ENCODE measurements around the gene CPAMD8.
"Not testable (repeated sequence)": the region's sequence is repeated elsewhere in the genome, so short reads cannot be mapped to it uniquely, and the experiment has no call there.

Gene CPAMD8

GRCh38 chr19:17001603-17002183 lies 24.9 kb downstream of the CPAMD8 start:
- peak; percentile 4 to 56 for DNase-seq (ENCODE audit: low read depth in 2 of 2)

DNA sequence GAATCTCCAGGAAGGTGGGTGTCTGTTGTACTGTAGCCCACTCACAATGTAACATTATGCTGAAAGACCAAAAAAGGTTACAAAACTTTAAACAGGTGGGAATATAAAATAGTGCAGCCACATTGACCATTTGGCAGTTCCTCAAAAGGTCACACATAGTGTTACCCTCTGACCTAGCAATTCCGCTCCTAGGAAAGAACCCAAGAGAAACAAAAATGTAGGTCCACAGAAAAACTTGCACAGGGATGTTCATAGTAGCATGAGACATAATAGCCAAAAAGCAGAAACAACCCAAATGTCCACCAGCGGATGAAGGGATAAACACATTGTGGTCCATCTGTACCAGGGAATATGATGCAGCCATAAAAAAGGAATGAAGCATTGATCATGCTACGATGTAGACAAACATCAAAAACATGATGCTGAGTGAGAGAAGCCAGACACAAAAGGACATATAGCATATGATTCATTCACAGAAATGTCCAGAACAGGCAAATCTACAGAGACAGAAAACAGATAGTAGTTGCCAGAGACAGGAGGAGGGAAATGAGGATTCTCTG lies 27.9 kb downstream of the CPAMD8 start:
- no peak for DNase-seq (ENCODE audit: low read depth in 2 of 2)

DNA sequence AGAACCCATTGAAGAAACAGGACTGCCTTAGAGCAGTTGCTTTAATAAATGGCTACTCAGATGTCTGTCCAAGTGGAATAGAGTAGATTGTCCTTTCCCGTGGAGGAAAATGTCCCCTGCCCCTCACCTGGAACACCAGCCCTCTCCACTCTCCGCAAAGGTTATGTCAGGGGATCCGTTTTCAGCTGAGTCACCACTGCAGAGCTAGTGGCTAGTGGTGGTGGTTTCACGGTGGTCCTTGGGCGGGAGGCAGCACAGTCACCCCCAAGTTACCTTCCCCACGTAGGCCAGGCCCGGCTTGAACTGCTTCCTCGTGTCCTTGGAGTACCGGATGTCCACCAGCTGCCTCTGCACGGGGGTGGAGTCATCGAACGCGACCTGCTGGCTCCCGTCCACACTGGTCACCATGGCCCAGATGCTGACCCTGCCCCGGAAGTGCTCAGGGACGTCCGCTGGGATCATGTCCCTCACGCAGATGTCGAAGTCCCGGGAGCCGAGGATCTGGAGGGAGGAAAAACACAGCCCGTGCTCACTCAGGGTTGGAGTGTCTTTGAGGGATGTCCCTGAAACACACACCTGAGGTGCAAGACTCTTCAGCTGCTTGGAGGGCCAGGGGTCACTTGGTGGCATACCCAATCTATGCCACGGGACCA lies 29.6 kb downstream of the CPAMD8 start:
- not testable (repeated sequence) for DNase-seq (ENCODE audit: low read depth in 2 of 2)

GRCh38 chr19:16988661-16989060 lies 37.9 kb downstream of the CPAMD8 start:
- DNase-seq (ENCODE audit: low read depth in 2 of 2) = no peak

DNA sequence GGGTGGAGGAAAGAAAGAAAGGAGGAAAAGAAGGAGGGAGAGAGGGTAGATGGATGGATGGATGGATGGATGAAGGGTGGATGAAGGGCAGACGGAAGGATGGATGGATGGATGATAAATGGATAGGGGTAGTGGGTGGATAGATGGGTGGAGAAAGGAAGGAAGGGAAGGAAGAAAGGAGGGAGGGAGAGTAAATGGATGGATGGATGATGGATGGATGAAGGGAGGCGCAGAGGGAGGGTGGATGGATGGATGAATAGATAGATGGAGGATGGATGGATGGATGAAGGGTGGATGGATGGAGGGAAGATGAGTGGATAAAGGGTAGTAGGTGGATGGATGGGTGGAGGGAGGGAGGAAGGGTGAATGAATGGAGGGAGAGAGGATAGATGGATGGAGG lies 41.2 kb downstream of the CPAMD8 start:
- no peak for DNase-seq (ENCODE audit: low read depth in 2 of 2)

DNA sequence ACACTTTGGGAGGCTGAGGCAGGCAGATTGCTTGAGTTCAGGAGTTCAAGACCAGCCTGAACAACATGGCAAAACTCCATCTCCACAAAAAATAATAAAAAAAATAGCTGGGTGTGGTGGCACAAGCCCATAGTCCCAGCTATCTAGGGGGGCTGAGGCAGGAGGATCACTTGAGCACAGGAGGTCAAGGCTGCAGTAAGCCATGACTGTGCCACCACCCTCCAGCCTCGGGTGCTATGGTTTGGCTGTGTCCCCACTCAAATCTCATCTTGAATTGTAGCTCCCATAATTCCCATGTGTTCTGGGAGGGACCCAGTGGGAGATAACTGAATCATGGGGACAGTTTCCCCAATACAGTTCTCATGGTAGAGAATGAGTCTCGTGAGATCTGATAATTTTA lies 44.0 kb downstream of the CPAMD8 start:
- DNase-seq (ENCODE audit: low read depth in 2 of 2) = not testable (repeated sequence)

DNA sequence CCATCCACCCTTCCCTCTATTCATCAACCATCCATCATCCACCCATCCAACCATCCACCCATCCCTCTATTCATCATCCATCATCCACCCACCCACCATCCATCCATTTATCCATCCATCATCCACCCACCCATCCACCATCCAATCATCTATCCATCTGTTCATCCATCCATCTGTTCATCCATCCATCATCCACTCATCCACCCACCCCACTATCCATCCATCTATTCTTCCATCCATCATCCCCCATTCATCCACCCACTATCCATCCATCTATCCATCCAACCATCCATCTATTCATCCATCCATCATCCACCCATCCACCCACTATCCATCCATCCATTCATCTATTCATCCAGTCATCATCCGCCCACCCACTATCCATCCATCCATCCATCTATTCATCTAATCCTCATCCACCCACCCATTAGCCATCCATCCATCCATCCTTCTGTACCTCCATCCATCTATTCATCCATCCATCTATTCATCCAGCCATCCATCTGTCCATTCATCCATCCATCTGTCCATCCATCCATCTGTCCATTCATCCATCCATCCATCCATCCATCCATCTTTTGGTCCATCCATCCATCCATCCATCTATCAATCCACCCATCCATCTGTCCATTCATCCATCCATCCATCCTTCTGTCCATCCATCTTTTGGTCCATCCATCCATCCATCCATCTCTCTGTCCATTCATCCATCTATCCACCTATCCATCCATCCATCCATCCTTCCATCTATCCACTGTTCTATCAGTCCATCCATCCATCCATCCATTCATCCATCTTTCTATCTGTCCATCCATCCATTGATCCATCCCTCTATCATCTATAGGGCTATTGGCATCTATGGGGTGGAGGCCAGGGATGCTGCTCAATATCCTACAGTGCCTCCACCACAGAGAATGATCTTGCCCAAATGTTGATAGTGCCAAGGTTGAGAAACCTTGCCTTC lies 47.5 kb downstream of the CPAMD8 start:
- no peak for DNase-seq (ENCODE audit: low read depth in 2 of 2)

- no peak for DNase-seq (ENCODE audit: low read depth in 2 of 2)
Measured at GRCh38 chr19:16978156-16978555, 48.5 kb downstream of the CPAMD8 start.

DNA sequence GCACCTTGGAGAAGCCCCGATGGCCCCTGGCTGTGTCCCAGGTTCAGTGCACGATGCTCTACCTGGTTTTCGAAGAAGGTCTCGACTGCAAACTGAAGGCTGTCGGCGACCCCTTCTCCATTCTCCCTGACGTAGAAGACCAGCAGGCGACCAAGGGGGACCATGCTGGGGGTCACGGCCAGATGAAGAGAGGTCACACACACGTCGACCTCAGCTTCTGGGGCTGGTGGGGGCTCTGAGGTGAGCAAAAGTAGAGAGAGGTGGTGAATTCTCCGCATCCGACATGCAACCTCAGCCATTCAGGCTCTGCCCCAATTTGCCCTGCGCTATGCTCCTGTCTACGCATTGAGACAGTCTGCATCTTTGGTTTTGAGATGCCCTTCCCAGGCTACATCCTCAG lies 49.3 kb downstream of the CPAMD8 start:
- no peak for DNase-seq (ENCODE audit: low read depth in 2 of 2)

DNA sequence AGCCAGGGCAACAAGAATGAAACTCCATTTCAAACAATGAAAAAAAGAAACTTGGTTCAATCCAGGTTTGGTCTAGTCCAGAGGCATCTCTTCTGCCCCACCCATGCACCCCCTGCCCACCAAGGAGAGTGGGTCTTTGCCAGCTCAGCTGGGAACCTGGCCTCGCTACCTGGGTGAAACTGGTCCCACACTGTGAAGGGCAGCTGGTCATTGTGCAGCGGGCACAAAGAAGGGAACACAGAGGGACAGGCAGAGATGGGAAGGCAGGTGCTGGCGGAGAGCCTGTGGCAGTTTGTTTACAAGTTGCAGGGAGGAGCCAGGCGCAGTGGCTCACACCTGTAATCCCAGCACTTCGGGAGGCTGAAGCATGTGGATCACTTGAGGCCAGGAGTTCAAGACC lies 50.2 kb downstream of the CPAMD8 start:
- DNase-seq (ENCODE audit: low read depth in 2 of 2) = no peak

GRCh38 chr19:16970821-16971220 lies 55.8 kb downstream of the CPAMD8 start:
- DNase-seq (ENCODE audit: low read depth in 2 of 2) = no peak

GRCh38 chr19:16969135-16969534 lies 57.5 kb downstream of the CPAMD8 start:
- DNase-seq (ENCODE audit: low read depth in 2 of 2) = no peak

GRCh38 chr19:16960996-16961822 lies 65.4 kb downstream of the CPAMD8 start:
- not testable (repeated sequence) for DNase-seq (ENCODE audit: low read depth in 2 of 2)

- DNase-seq (ENCODE audit: low read depth in 2 of 2) = not testable (repeated sequence)
Measured at GRCh38 chr19:16958277-16958676, 68.3 kb downstream of the CPAMD8 start.

GRCh38 chr19:16957855-16958254 lies 68.8 kb downstream of the CPAMD8 start:
- no peak for DNase-seq (ENCODE audit: low read depth in 2 of 2)

GRCh38 chr19:16957151-16957701 lies 69.4 kb downstream of the CPAMD8 start:
- no peak for DNase-seq (ENCODE audit: low read depth in 2 of 2)

DNA sequence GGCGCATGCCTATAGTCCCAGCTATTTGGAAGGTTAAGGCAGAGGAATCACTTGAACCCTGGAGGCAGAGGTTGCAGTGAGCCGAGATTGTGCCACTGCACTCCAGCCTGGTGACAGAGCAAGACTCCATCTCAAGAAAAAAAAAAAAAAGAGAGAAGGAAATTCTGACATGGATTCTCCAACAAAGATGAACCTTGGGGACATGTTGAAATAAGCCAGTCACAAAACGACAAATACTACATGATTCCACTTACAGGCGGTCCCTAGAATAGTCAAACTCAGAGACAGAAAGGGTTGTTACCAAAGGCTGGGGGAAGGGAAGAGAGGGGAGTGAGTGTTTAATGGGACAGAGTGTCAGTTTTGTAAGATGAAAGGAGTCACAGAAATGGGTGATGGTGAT lies 71.4 kb downstream of the CPAMD8 start:
- no peak for DNase-seq (ENCODE audit: low read depth in 2 of 2)

- DNase-seq (ENCODE audit: low read depth in 2 of 2) = no peak
Measured at GRCh38 chr19:16952046-16952445, 74.6 kb downstream of the CPAMD8 start.

GRCh38 chr19:16951529-16951928 lies 75.1 kb downstream of the CPAMD8 start:
- no peak for DNase-seq (ENCODE audit: low read depth in 2 of 2)

DNA sequence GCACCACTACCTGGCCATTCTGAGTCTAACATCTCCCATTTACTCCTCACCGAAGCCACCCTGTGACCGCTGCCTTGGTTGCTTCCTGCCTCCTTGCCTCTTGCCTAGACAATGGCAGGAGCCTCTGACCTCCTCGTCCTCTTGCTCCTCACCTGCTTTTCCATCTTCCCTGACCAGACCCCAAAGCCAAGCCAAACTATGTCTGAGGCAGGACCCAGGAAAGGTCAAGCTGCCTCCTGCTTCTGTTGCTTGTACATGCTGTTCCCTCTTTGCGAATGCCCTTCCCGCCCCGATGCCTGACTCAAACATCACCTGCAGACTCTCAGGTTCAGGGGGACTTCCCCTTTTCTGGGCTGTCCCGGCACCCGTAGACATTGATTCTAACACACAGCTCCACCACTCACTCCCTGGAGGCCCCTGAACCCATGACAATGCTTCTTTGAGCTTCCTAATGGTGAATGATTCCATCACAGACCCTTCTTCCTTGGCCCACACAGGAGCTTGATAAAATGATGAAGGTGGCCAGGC lies 77.0 kb downstream of the CPAMD8 start:
- no peak for DNase-seq (ENCODE audit: low read depth in 2 of 2)

Measured in activated CD8-positive, alpha-beta memory T cell treated with anti-CD3 and anti-CD28 coated beads for 4 hours (primary cell).